ENCODE data around the gene DGKH.
"Not testable (repeated sequence)": the region's sequence is repeated elsewhere in the genome, so short reads cannot be mapped to it uniquely, and the experiment has no call there.

Gene DGKH

GRCh38 chr13:42168496-42168895 lies 120.0 kb downstream of the DGKH start:
- DNase-seq: no peak

GRCh38 chr13:42170029-42170428 lies 121.6 kb downstream of the DGKH start:
- no peak for DNase-seq

- DNase-seq: no peak
Observed at GRCh38 chr13:42173789-42174343, 125.4 kb downstream of the DGKH start.

- no peak for DNase-seq
Observed at GRCh38 chr13:42174344-42175162, 126.1 kb downstream of the DGKH start.

- no peak for DNase-seq
Observed at GRCh38 chr13:42176294-42176693, 127.8 kb downstream of the DGKH start.

GRCh38 chr13:42177189-42177588 lies 128.7 kb downstream of the DGKH start:
- DNase-seq: no peak

GRCh38 chr13:42181381-42181953 lies 133.0 kb downstream of the DGKH start:
- DNase-seq: no peak

- no peak for DNase-seq
Observed at GRCh38 chr13:42189061-42189460, 140.6 kb downstream of the DGKH start.

- DNase-seq: no peak
Observed at GRCh38 chr13:42190529-42190928, 142.1 kb downstream of the DGKH start.

- no peak for DNase-seq
Observed at GRCh38 chr13:42211704-42212464, 163.4 kb downstream of the DGKH start.

GRCh38 chr13:42214446-42214845 lies 166.0 kb downstream of the DGKH start:
- DNase-seq: no peak

- peak; percentile 3 to 51 (median 7) for DNase-seq
Observed at GRCh38 chr13:42215578-42216421, 167.4 kb downstream of the DGKH start.

GRCh38 chr13:42216422-42216735 lies 167.9 kb downstream of the DGKH start:
- no peak for DNase-seq

- DNase-seq: no peak
Observed at GRCh38 chr13:42218576-42218975, 170.1 kb downstream of the DGKH start.

GRCh38 chr13:42219051-42219450 lies 170.6 kb downstream of the DGKH start:
- no peak for DNase-seq

- no peak for DNase-seq
Observed at GRCh38 chr13:42219876-42220275, 171.4 kb downstream of the DGKH start.

- no peak for DNase-seq
Observed at GRCh38 chr13:42221121-42221765, 172.8 kb downstream of the DGKH start.

- no peak for DNase-seq
Observed at GRCh38 chr13:42223681-42224080, 175.2 kb downstream of the DGKH start.

- DNase-seq: no peak
Observed at GRCh38 chr13:42225051-42225450, 176.6 kb downstream of the DGKH start.

GRCh38 chr13:42226759-42227158 lies 178.3 kb downstream of the DGKH start:
- DNase-seq: not testable (repeated sequence)

GRCh38 chr13:42228527-42228926 lies 180.1 kb downstream of the DGKH start:
- DNase-seq: no peak

GRCh38 chr13:42229287-42229686 lies 180.8 kb downstream of the DGKH start:
- DNase-seq: no peak
